ENCODE measurements around the gene AK8. TPM values are rescaled to one million over a fixed set of nuclear protein-coding genes. Genes with fewer than 3 reads are reported as not detected.

Gene AK8
- total RNA-seq, 1 experiment from 2014 or later: 1.9 TPM

- no peak for DNase-seq
- Histone ChIP-seq H3K9me3 (no peaks in the 10 kb centered on the region), H3K4me3 (no peak overlapping the region), H3K36me3 (no peaks in the 10 kb centered on the region), H3K27me3 (no peaks in the 10 kb centered on the region)
Measured at GRCh38 chr9:132875159-132875558, 2.9 kb downstream of the AK8 start.

GRCh38 chr9:132873403-132873802 is 4.7 kb downstream of the AK8 start:
- no peaks in the 10 kb centered on the region for H3K9me3 ChIP-seq
- H3K4me3 ChIP-seq: no peak overlapping the region
- no peaks in the 10 kb centered on the region for H3K36me3 ChIP-seq
- no peaks in the 10 kb centered on the region for H3K27me3 ChIP-seq
- no peak for DNase-seq

- Histone ChIP-seq H3K9me3 (no peaks in the 10 kb centered on the region), H3K27me3 (no peaks in the 10 kb centered on the region), H3K4me3 (no peak overlapping the region), H3K36me3 (no peaks in the 10 kb centered on the region)
- DNase-seq: no peak
Measured at GRCh38 chr9:132869266-132869665, 8.8 kb downstream of the AK8 start.

GRCh38 chr9:132866898-132867297 is 11.2 kb downstream of the AK8 start:
- Histone ChIP-seq H3K36me3 (no peaks in the 10 kb centered on the region), H3K27me3 (no peaks in the 10 kb centered on the region), H3K9me3 (no peaks in the 10 kb centered on the region), H3K4me3 (no peak overlapping the region)
- DNase-seq: no peak

GRCh38 chr9:132864691-132865090 is 13.4 kb downstream of the AK8 start:
- Histone ChIP-seq H3K4me3 (no peak overlapping the region), H3K36me3 (no peaks in the 10 kb centered on the region), H3K9me3 (no peaks in the 10 kb centered on the region), H3K27me3 (no peaks in the 10 kb centered on the region)
- no peak for DNase-seq

GRCh38 chr9:132864277-132864676 is 13.8 kb downstream of the AK8 start:
- H3K4me3 ChIP-seq: no peak overlapping the region
- H3K27me3 ChIP-seq: no peaks in the 10 kb centered on the region
- H3K36me3 ChIP-seq: no peaks in the 10 kb centered on the region
- DNase-seq: no peak
- no peaks in the 10 kb centered on the region for H3K9me3 ChIP-seq

- H3K36me3 ChIP-seq: no peaks in the 10 kb centered on the region
- DNase-seq: no peak
Measured at GRCh38 chr9:132863096-132863495, 15.0 kb downstream of the AK8 start.

GRCh38 chr9:132862533-132862932 is 15.6 kb downstream of the AK8 start:
- Histone ChIP-seq H3K36me3 (no peaks in the 10 kb centered on the region), H3K27me3 (no peaks in the 10 kb centered on the region), H3K9me3 (no peaks in the 10 kb centered on the region), H3K4me3 (no peak overlapping the region)
- DNase-seq: no peak

More at GRCh38 chr9:132863096-132863495, 15.0 kb downstream of the AK8 start:
- no peaks in the 10 kb centered on the region for H3K27me3 ChIP-seq
- no peaks in the 10 kb centered on the region for H3K9me3 ChIP-seq
- H3K4me3 ChIP-seq: no peak overlapping the region

GRCh38 chr9:132861666-132862065 is 16.4 kb downstream of the AK8 start:
- no peaks in the 10 kb centered on the region for H3K27me3 ChIP-seq
- no peaks in the 10 kb centered on the region for H3K36me3 ChIP-seq
- H3K9me3 ChIP-seq: no peaks in the 10 kb centered on the region
- no peak overlapping the region for H3K4me3 ChIP-seq
- DNase-seq: no peak

GRCh38 chr9:132858751-132859150 is 19.3 kb downstream of the AK8 start:
- no peaks in the 10 kb centered on the region for H3K36me3 ChIP-seq
- no peak for DNase-seq
- H3K27me3 ChIP-seq: no peaks in the 10 kb centered on the region
- no peak overlapping the region for H3K4me3 ChIP-seq
- H3K9me3 ChIP-seq: no peaks in the 10 kb centered on the region

GRCh38 chr9:132857616-132858342 is 20.3 kb downstream of the AK8 start:
- peak; percentile 41 for DNase-seq
- no peaks in the 10 kb centered on the region for H3K27me3 ChIP-seq
- no peaks in the 10 kb centered on the region for H3K9me3 ChIP-seq
- H3K36me3 ChIP-seq: no peaks in the 10 kb centered on the region
- no peak overlapping the region for H3K4me3 ChIP-seq

GRCh38 chr9:132857031-132857430 is 21.1 kb downstream of the AK8 start:
- Histone ChIP-seq H3K4me3 (no peak overlapping the region), H3K9me3 (no peaks in the 10 kb centered on the region), H3K36me3 (no peaks in the 10 kb centered on the region), H3K27me3 (no peaks in the 10 kb centered on the region)
- DNase-seq: peak; percentile 45

GRCh38 chr9:132855904-132856303 is 22.2 kb downstream of the AK8 start:
- H3K4me3 ChIP-seq: no peak overlapping the region
- no peaks in the 10 kb centered on the region for H3K9me3 ChIP-seq
- no peak for DNase-seq

GRCh38 chr9:132854832-132855231 is 23.3 kb downstream of the AK8 start:
- no peaks in the 10 kb centered on the region for H3K9me3 ChIP-seq
- H3K27me3 ChIP-seq: no peaks in the 10 kb centered on the region
- H3K36me3 ChIP-seq: no peaks in the 10 kb centered on the region
- no peak for DNase-seq
- H3K4me3 ChIP-seq: no peak overlapping the region

More at GRCh38 chr9:132855904-132856303, 22.2 kb downstream of the AK8 start:
- Histone ChIP-seq H3K27me3 (no peaks in the 10 kb centered on the region), H3K36me3 (no peaks in the 10 kb centered on the region)

- no peak for DNase-seq
- Histone ChIP-seq H3K27me3 (no peaks in the 10 kb centered on the region), H3K9me3 (no peaks in the 10 kb centered on the region), H3K4me3 (no peak overlapping the region), H3K36me3 (no peaks in the 10 kb centered on the region)
Measured at GRCh38 chr9:132853482-132853881, 24.6 kb downstream of the AK8 start.

- no peaks in the 10 kb centered on the region for H3K9me3 ChIP-seq
- DNase-seq: no peak
- H3K36me3 ChIP-seq: no peaks in the 10 kb centered on the region
- H3K4me3 ChIP-seq: no peak overlapping the region
- H3K27me3 ChIP-seq: no peaks in the 10 kb centered on the region
Measured at GRCh38 chr9:132849185-132849706, 28.8 kb downstream of the AK8 start.

- DNase-seq: no peak
- H3K36me3 ChIP-seq: no peaks in the 10 kb centered on the region
Measured at GRCh38 chr9:132846918-132847515, 31.1 kb downstream of the AK8 start.

More at GRCh38 chr9:132846918-132847515, 31.1 kb downstream of the AK8 start:
- Histone ChIP-seq H3K9me3 (no peaks in the 10 kb centered on the region), H3K27me3 (no peaks in the 10 kb centered on the region), H3K4me3 (no peak overlapping the region)

Measured in MG63 (cell line).